Aorta (tissue), 5 donors: ENCODE results near the gene SPON1. TPM values are rescaled to one million over a fixed set of nuclear protein-coding genes. Genes with fewer than 3 reads are reported as not detected.

Experiments used
- ATAC-seq: fragments of 200-7000 bp; cut with Tn5 transposase; one replicate; pipeline ENCODE4 v1.9.1; 2022; ENCODE audit warnings: moderate library complexity; ENCODE audit not compliant: low FRiP score
- DNase-seq, 2 donors: peaks; one replicate each; pipeline ENCODE4 v3.0.0-alpha.2; 2020
- H3K27ac ChIP-seq, 2 donors: one replicate each; pipeline ENCODE4 v1.5.1; 2013; ENCODE audit warnings: low read length in 2 of 2, mild to moderate bottlenecking in 2 of 2, moderate library complexity in 2 of 2, control low read depth in 1 of 2, inconsistent platforms in 1 of 2, low read depth in 1 of 2
- H3K27me3 ChIP-seq, 2 donors: one replicate each; pipeline ENCODE4 v1.6.1; 2013; ENCODE audit warnings: control low read depth in 1 of 2, low read length in 1 of 2, mild to moderate bottlenecking in 1 of 2, moderate library complexity in 1 of 2; ENCODE audit not compliant: insufficient read depth in 2 of 2, control insufficient read depth in 1 of 2
- H3K36me3 ChIP-seq, 2 donors: one replicate each; pipeline ENCODE4 v1.6.1; 2013; ENCODE audit warnings: control low read depth in 1 of 2, low read length in 1 of 2, mild to moderate bottlenecking in 1 of 2; ENCODE audit not compliant: insufficient read depth in 2 of 2, control insufficient read depth in 1 of 2
- H3K4me1 ChIP-seq, 2 donors: one replicate each; pipeline ENCODE4 v1.6.1; 2013; ENCODE audit warnings: low read length in 2 of 2, control low read depth in 1 of 2, mild to moderate bottlenecking in 1 of 2, moderate library complexity in 1 of 2; ENCODE audit not compliant: insufficient read depth in 2 of 2, control insufficient read depth in 1 of 2
- H3K4me3 ChIP-seq, 2 donors: one replicate each; pipeline ENCODE4 v1.5.1; 2013; ENCODE audit warnings: low read length in 2 of 2, control low read depth in 1 of 2, mild to moderate bottlenecking in 1 of 2
- H3K9me3 ChIP-seq: one replicate; pipeline ENCODE4 v1.6.1; 2013; ENCODE audit warnings: mild to moderate bottlenecking, low read length; ENCODE audit not compliant: control insufficient read depth
- WGBS, 2 donors: extraction: QIAGEN DNeasy Blood & Tissue Kit; methylation state at CpG; one replicate each; pipeline ENCODE4 v1.1.7; 2013; 5-methylcytosine and 5-hydroxymethylcytosine counted together
- intact Hi-C, 2 donors: fragments of 100-400 bp; cut with DNase I; formaldehyde crosslinking; loops; one replicate each; pipeline versions ENCODE4 v1.14.2 to v1.15.0; 2022
- polyA plus RNA-seq, 2 donors: library from polyadenylated mRNA; stranded (reverse); fragments of 200-250 nt; gene quantifications; one replicate each; pipeline ENCODE4 v1.2.3, GENCODE V29; 2013
- total RNA-seq, 2 donors: library from RNA; stranded (reverse); fragmentation: NEBNext Ultra II Directional; extraction: Animal tissue kit (Norgen Biotek cat#: 25700); gene quantifications; one replicate each; pipeline ENCODE4 v1.2.1, GENCODE V29; 2021
- donor health status: healthy with polysubstance abuse.
- donor health status: Bipolar disorder and iron deficiency.
- donor health status: DM: no; HTN: no; CAD: no.
- donor health status: DM: no; HTN: no; CAD: no.
- donor health status: DM: yes; HTN: yes; CAD: no.

SPON1 gene
- total and polyA plus RNA-seq, 4 donors: 7.0 to 79.2 (median 24.9) TPM

- 78 to 80% methylated on average over 6 of the region's 6 CpGs for WGBS, 2 donors
- ATAC-seq: no peak
- no peaks in the 10 kb centered on the region for H3K36me3 ChIP-seq
Observed at GRCh38 chr11:14258221-14258935, 295.9 kb downstream of the SPON1 start.

GRCh38 chr11:14259186-14259784, 296.8 kb downstream of the SPON1 start:
- ATAC-seq (no peak), DNase-seq (no peak)
- intact Hi-C loops: no loop called here
- H3K4me1 ChIP-seq: no peaks in the 10 kb centered on the region
- H3K27ac ChIP-seq: no peak overlapping the region
- H3K9me3 ChIP-seq: no peaks in the 10 kb centered on the region
- no peaks in the 10 kb centered on the region for H3K27me3 ChIP-seq
- H3K4me3 ChIP-seq: no peak overlapping the region
- H3K36me3 ChIP-seq: no peaks in the 10 kb centered on the region
- 78 to 79% methylated on average over 38 of the region's 38 CpGs for WGBS, 2 donors

More at GRCh38 chr11:14258221-14258935, 295.9 kb downstream of the SPON1 start:
- Histone ChIP-seq H3K27me3 (no peaks in the 10 kb centered on the region), H3K4me3 (no peak overlapping the region), H3K9me3 (no peaks in the 10 kb centered on the region), H3K27ac (no peak overlapping the region), H3K4me1 (no peaks in the 10 kb centered on the region)
- DNase-seq: no peak
- intact Hi-C loops: no loop called here

- H3K9me3 ChIP-seq: no peaks in the 10 kb centered on the region
- WGBS, 2 donors: 98 to 100% methylated on average over 1 of the region's 1 CpG
- H3K4me1 ChIP-seq: no peaks in the 10 kb centered on the region
- H3K4me3 ChIP-seq: no peak overlapping the region
- intact Hi-C loops: no loop called here
- ATAC-seq (no peak), DNase-seq (no peak)
- no peaks in the 10 kb centered on the region for H3K27me3 ChIP-seq
- H3K27ac ChIP-seq: no peak overlapping the region
- H3K36me3 ChIP-seq: no peaks in the 10 kb centered on the region
Observed at GRCh38 chr11:14259878-14260277, 297.4 kb downstream of the SPON1 start.

- ATAC-seq: peak; percentile 51
- 5 to 7% methylated on average over 4 of the region's 4 CpGs for WGBS, 2 donors
Observed at GRCh38 chr11:14261066-14261465, 298.5 kb downstream of the SPON1 start.

GRCh38 chr11:14262271-14262846, 299.8 kb downstream of the SPON1 start:
- DNase-seq: no peak
- 84% methylated on average over 8 of the region's 8 CpGs for WGBS, 2 donors
- intact Hi-C loops: no loop called here
- H3K27ac ChIP-seq: no peak overlapping the region
- no peak overlapping the region for H3K4me3 ChIP-seq
- no peaks in the 10 kb centered on the region for H3K27me3 ChIP-seq
- no peaks in the 10 kb centered on the region for H3K4me1 ChIP-seq
- ATAC-seq: no peak
- peaks cover 0 to 6% of the 10 kb centered on the region in 2 donors for H3K36me3 ChIP-seq
- no peaks in the 10 kb centered on the region for H3K9me3 ChIP-seq

More at GRCh38 chr11:14261066-14261465, 298.5 kb downstream of the SPON1 start:
- Histone ChIP-seq H3K36me3 (peaks cover 0 to 6% of the 10 kb centered on the region in 2 donors), H3K9me3 (no peaks in the 10 kb centered on the region), H3K27me3 (no peaks in the 10 kb centered on the region), H3K4me1 (no peaks in the 10 kb centered on the region), H3K27ac (no peak overlapping the region), H3K4me3 (no peak overlapping the region)
- no peak for DNase-seq
- intact Hi-C loops: no loop called here

GRCh38 chr11:14264966-14265365, 302.4 kb downstream of the SPON1 start:
- no peak overlapping the region for H3K4me3 ChIP-seq
- ATAC-seq (no peak), DNase-seq (no peak)
- peaks cover 0 to 6% of the 10 kb centered on the region in 2 donors for H3K36me3 ChIP-seq
- no peaks in the 10 kb centered on the region for H3K9me3 ChIP-seq
- no peaks in the 10 kb centered on the region for H3K4me1 ChIP-seq
- WGBS, 2 donors: 95 to 98% methylated on average over 2 of the region's 2 CpGs
- H3K27ac ChIP-seq: no peak overlapping the region
- H3K27me3 ChIP-seq: no peaks in the 10 kb centered on the region
- intact Hi-C loops: no loop called here

GRCh38 chr11:14266622-14267021, 304.1 kb downstream of the SPON1 start:
- Histone ChIP-seq H3K4me3 (no peak overlapping the region), H3K4me1 (no peaks in the 10 kb centered on the region), H3K36me3 (peaks cover 0 to 6% of the 10 kb centered on the region in 2 donors), H3K9me3 (no peaks in the 10 kb centered on the region), H3K27ac (no peak overlapping the region), H3K27me3 (no peaks in the 10 kb centered on the region)
- intact Hi-C loops: no loop called here
- no peak for DNase-seq
- 11 to 13% methylated on average over 1 of the region's 1 CpG for WGBS, 2 donors
- ATAC-seq: no peak

GRCh38 chr11:14267861-14268635, 305.5 kb downstream of the SPON1 start:
- Histone ChIP-seq H3K36me3 (peaks cover 0 to 6% of the 10 kb centered on the region in 2 donors), H3K4me1 (no peaks in the 10 kb centered on the region), H3K4me3 (no peak overlapping the region), H3K27ac (no peak overlapping the region), H3K27me3 (no peaks in the 10 kb centered on the region), H3K9me3 (no peaks in the 10 kb centered on the region)
- no peak for DNase-seq
- 81 to 84% methylated on average over 6 of the region's 6 CpGs for WGBS, 2 donors
- no peak for ATAC-seq
- intact Hi-C loops: no loop called here
